HEK293 (cell line): ENCODE measurements around the gene KCNB1.

Experiments used
- CTCF ChIA-PET: fragments of 350-600 bp; formaldehyde crosslinking; extraction: SDS; loops from one replicate; lab custom pipeline; 2021; ENCODE audit warnings: antibody characterized with exemption; lab: Yijun Ruan, JAX
- POLR2A ChIA-PET: fragments of 300-600 bp; formaldehyde crosslinking; extraction: SDS; loops from one replicate; lab custom pipeline; 2020; ENCODE audit warnings: antibody characterized with exemption, inconsistent platforms; lab: Yijun Ruan, JAX
- H3K27ac ChIP-seq: fragments of 200-500 bp; sonication (Bioruptor generic); 2 replicates; pipeline ENCODE4 v1.5.1; 2014; ENCODE audit warnings: low read depth, low read length, control low read depth, inconsistent platforms; ENCODE audit errors: extremely low read depth
- H3K36me3 ChIP-seq, 2 experiments: fragments of 200-500 bp in 1 of 2; sonication (Bioruptor generic) in 1 of 2; 1 replicate in 1 of 2; 2 replicates in 1 of 2; pipeline ENCODE4 v1.5.1; 2014 to 2017; ENCODE audit warnings: inconsistent platforms in 2 of 2, low read length in 2 of 2; ENCODE audit not compliant: control insufficient read depth in 2 of 2, insufficient read depth in 1 of 2
- H3K4me1 ChIP-seq: fragments of 200-500 bp; sonication (Bioruptor generic); 2 replicates; pipeline ENCODE4 v1.5.1; 2014; ENCODE audit warnings: mild to moderate bottlenecking, low read length, inconsistent platforms; ENCODE audit not compliant: control insufficient read depth, insufficient read depth
- H3K4me3 ChIP-seq: 2 replicates; pipeline ENCODE4 v1.5.1; 2011; ENCODE audit warnings: low read depth, mild to moderate bottlenecking, control low read depth, low read length, moderate library complexity
- H3K9me3 ChIP-seq: fragments of 200-500 bp; sonication (Bioruptor generic); 2 replicates; pipeline ENCODE4 v1.5.1; 2014; ENCODE audit warnings: low read depth, low read length, inconsistent platforms; ENCODE audit not compliant: control insufficient read depth, insufficient read depth
- GLI4 ChIP-seq: fragments of 450-650 bp; formaldehyde crosslinking; IDR thresholded peaks from 2 replicates; pipeline ENCODE4 v1.5.1; 2016; ENCODE audit warnings: missing biosample characterization, missing genetic modification characterization
- GLIS1 ChIP-seq: fragments of 450-650 bp; formaldehyde crosslinking; IDR thresholded peaks from 2 replicates; pipeline ENCODE4 v1.5.1; 2016; ENCODE audit warnings: missing biosample characterization, missing genetic modification characterization
- KLF1 ChIP-seq: fragments of 450-650 bp; formaldehyde crosslinking; IDR thresholded peaks from 2 replicates; pipeline ENCODE4 v1.5.1; 2016; ENCODE audit warnings: missing biosample characterization, missing genetic modification characterization
- MYNN ChIP-seq: fragments of 450-650 bp; formaldehyde crosslinking; IDR thresholded peaks from 2 replicates; pipeline ENCODE4 v1.5.1; 2016; ENCODE audit warnings: missing biosample characterization, missing genetic modification characterization, borderline replicate concordance
- RBAK ChIP-seq: fragments of 450-650 bp; formaldehyde crosslinking; IDR thresholded peaks from 2 replicates; pipeline ENCODE4 v1.5.1; 2016; ENCODE audit warnings: missing biosample characterization, missing genetic modification characterization
- ZBTB21 ChIP-seq: fragments of 450-650 bp; formaldehyde crosslinking; IDR thresholded peaks from 2 replicates; pipeline ENCODE4 v1.5.1; 2017; ENCODE audit warnings: missing biosample characterization, missing genetic modification characterization
- ZFP69B ChIP-seq: fragments of 450-650 bp; formaldehyde crosslinking; IDR thresholded peaks from 2 replicates; pipeline ENCODE4 v1.5.1; 2016; ENCODE audit warnings: missing biosample characterization, missing genetic modification characterization
- ZNF114 ChIP-seq: fragments of 450-650 bp; formaldehyde crosslinking; IDR thresholded peaks from 2 replicates; pipeline ENCODE4 v1.5.0; 2017; ENCODE audit warnings: missing biosample characterization, missing genetic modification characterization
- ZNF169 ChIP-seq: fragments of 450-650 bp; formaldehyde crosslinking; IDR thresholded peaks from 2 replicates; pipeline ENCODE4 v1.5.1; 2016; ENCODE audit warnings: missing biosample characterization, missing genetic modification characterization
- ZNF184 ChIP-seq: fragments of 450-650 bp; IDR thresholded peaks from 2 replicates; pipeline ENCODE4 v1.5.1; 2018; ENCODE audit warnings: missing biosample characterization, mild to moderate bottlenecking, missing genetic modification characterization
- ZNF2 ChIP-seq: fragments of 450-650 bp; formaldehyde crosslinking; IDR thresholded peaks from 2 replicates; pipeline ENCODE4 v1.5.1; 2016; ENCODE audit warnings: missing biosample characterization, missing genetic modification characterization
- ZNF24 ChIP-seq: fragments of 450-650 bp; formaldehyde crosslinking; IDR thresholded peaks from 2 replicates; pipeline ENCODE4 v1.5.1; 2016; ENCODE audit warnings: missing biosample characterization, missing genetic modification characterization
- ZNF274 ChIP-seq, 2 experiments: fragments of 200-500 bp in 1 of 2; fragments of 450-650 bp in 1 of 2; sonication (Bioruptor generic) in 1 of 2; formaldehyde crosslinking in 1 of 2; IDR thresholded peaks; 2 replicates each; pipeline versions ENCODE4 v1.5.1 to v1.6.1; 2014 to 2016; ENCODE audit warnings: borderline replicate concordance in 1 of 2, inconsistent platforms in 1 of 2, low read length in 1 of 2, missing biosample characterization in 1 of 2, missing genetic modification characterization in 1 of 2
- ZNF280D ChIP-seq: fragments of 450-650 bp; formaldehyde crosslinking; IDR thresholded peaks from 2 replicates; pipeline ENCODE4 v1.5.1; 2016; ENCODE audit warnings: missing biosample characterization, missing genetic modification characterization
- ZNF341 ChIP-seq: fragments of 450-650 bp; formaldehyde crosslinking; IDR thresholded peaks from 2 replicates; pipeline ENCODE4; 2016; ENCODE audit warnings: low read depth, missing biosample characterization, missing genetic modification characterization
- ZNF391 ChIP-seq: fragments of 450-650 bp; formaldehyde crosslinking; IDR thresholded peaks from 2 replicates; pipeline ENCODE4 v1.5.1; 2016; ENCODE audit warnings: low read depth, missing biosample characterization, missing genetic modification characterization, borderline replicate concordance
- ZNF529 ChIP-seq: fragments of 450-650 bp; formaldehyde crosslinking; IDR thresholded peaks from 2 replicates; pipeline ENCODE4 v1.5.1; 2017; ENCODE audit warnings: missing genetic modification characterization, missing biosample characterization; ENCODE audit not compliant: insufficient replicate concordance
- ZNF558 ChIP-seq: fragments of 450-650 bp; formaldehyde crosslinking; IDR thresholded peaks from 2 replicates; pipeline ENCODE4 v1.5.1; 2016; ENCODE audit warnings: missing biosample characterization, missing genetic modification characterization
- ZNF561 ChIP-seq: fragments of 450-650 bp; IDR thresholded peaks from 2 replicates; pipeline ENCODE4 v1.5.1; 2018; ENCODE audit warnings: missing biosample characterization, missing genetic modification characterization, borderline replicate concordance
- ZNF76 ChIP-seq: fragments of 450-650 bp; formaldehyde crosslinking; IDR thresholded peaks from 2 replicates; pipeline ENCODE4; 2016; ENCODE audit warnings: low read depth, missing biosample characterization, missing genetic modification characterization, borderline replicate concordance
- ZNF776 ChIP-seq: fragments of 450-650 bp; formaldehyde crosslinking; IDR thresholded peaks from 2 replicates; pipeline ENCODE4 v1.5.0; 2017; ENCODE audit warnings: missing biosample characterization, missing genetic modification characterization, borderline replicate concordance
- ZNF843 ChIP-seq: fragments of 450-650 bp; formaldehyde crosslinking; IDR thresholded peaks from 2 replicates; pipeline ENCODE4 v1.5.1; 2016; ENCODE audit warnings: missing biosample characterization, missing genetic modification characterization
- TF ChIP-seq, protein P1 (sequence below): fragments of 450-650 bp; formaldehyde crosslinking; IDR thresholded peaks from 2 replicates; pipeline ENCODE4 v1.5.1; 2016; ENCODE audit warnings: missing biosample characterization, missing genetic modification characterization
- TF ChIP-seq, protein P2 (sequence below): fragments of 450-650 bp; formaldehyde crosslinking; IDR thresholded peaks from 2 replicates; pipeline ENCODE4 v1.5.1; 2016; ENCODE audit warnings: missing biosample characterization, missing genetic modification characterization, borderline replicate concordance
- TF ChIP-seq, protein P3 (sequence below): fragments of 450-650 bp; formaldehyde crosslinking; IDR thresholded peaks from 2 replicates; pipeline ENCODE4 v1.5.1; 2016; ENCODE audit warnings: missing biosample characterization, missing genetic modification characterization

KCNB1 gene

GRCh38 chr20:49420811-49421295 lies 61.6 kb downstream of the KCNB1 start:
- CTCF ChIA-PET: interaction anchor here (0.7 kb wide), 1 partner anchor 114 kb away, joined by 3 read pairs; no protein-coding TSS in a partner anchor
- Histone ChIP-seq H3K4me1 (no peaks in the 10 kb centered on the region), H3K9me3 (no peaks in the 10 kb centered on the region), H3K27ac (no peak overlapping the region), H3K4me3 (no peak overlapping the region), H3K36me3 (no peaks in the 10 kb centered on the region)
- POLR2A ChIA-PET: no interaction called here
- TF ChIP-seq ZNF184 (tag by site-specific recombination): no peak
- TF ChIP-seq ZNF76 (tag by site-specific recombination): no peak
- TF ChIP-seq ZNF169: no peak
- no peak for TF ChIP-seq ZNF2 (tag by site-specific recombination)
- TF ChIP-seq ZNF341 (tag by site-specific recombination): no peak
- no peak for TF ChIP-seq ZNF274 (IDR thresholded peaks at IDR 0.05; ENCODE audit: low read length)
- TF ChIP-seq ZNF274 (tag by site-specific recombination; IDR thresholded peaks at IDR 0.05; ENCODE audit: borderline replicate concordance): no peak
- no peak for TF ChIP-seq MYNN (tag by site-specific recombination)
- TF ChIP-seq, protein P1, sequence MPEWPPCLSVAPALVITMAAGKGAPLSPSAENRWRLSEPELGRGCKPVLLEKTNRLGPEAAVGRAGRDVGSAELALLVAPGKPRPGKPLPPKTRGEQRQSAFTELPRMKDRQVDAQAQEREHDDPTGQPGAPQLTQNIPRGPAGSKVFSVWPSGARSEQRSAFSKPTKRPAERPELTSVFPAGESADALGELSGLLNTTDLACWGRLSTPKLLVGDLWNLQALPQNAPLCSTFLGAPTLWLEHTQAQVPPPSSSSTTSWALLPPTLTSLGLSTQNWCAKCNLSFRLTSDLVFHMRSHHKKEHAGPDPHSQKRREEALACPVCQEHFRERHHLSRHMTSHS (tag by site-specific recombination): no peak
- TF ChIP-seq KLF1 (tag by site-specific recombination): no peak
- TF ChIP-seq, protein P2, sequence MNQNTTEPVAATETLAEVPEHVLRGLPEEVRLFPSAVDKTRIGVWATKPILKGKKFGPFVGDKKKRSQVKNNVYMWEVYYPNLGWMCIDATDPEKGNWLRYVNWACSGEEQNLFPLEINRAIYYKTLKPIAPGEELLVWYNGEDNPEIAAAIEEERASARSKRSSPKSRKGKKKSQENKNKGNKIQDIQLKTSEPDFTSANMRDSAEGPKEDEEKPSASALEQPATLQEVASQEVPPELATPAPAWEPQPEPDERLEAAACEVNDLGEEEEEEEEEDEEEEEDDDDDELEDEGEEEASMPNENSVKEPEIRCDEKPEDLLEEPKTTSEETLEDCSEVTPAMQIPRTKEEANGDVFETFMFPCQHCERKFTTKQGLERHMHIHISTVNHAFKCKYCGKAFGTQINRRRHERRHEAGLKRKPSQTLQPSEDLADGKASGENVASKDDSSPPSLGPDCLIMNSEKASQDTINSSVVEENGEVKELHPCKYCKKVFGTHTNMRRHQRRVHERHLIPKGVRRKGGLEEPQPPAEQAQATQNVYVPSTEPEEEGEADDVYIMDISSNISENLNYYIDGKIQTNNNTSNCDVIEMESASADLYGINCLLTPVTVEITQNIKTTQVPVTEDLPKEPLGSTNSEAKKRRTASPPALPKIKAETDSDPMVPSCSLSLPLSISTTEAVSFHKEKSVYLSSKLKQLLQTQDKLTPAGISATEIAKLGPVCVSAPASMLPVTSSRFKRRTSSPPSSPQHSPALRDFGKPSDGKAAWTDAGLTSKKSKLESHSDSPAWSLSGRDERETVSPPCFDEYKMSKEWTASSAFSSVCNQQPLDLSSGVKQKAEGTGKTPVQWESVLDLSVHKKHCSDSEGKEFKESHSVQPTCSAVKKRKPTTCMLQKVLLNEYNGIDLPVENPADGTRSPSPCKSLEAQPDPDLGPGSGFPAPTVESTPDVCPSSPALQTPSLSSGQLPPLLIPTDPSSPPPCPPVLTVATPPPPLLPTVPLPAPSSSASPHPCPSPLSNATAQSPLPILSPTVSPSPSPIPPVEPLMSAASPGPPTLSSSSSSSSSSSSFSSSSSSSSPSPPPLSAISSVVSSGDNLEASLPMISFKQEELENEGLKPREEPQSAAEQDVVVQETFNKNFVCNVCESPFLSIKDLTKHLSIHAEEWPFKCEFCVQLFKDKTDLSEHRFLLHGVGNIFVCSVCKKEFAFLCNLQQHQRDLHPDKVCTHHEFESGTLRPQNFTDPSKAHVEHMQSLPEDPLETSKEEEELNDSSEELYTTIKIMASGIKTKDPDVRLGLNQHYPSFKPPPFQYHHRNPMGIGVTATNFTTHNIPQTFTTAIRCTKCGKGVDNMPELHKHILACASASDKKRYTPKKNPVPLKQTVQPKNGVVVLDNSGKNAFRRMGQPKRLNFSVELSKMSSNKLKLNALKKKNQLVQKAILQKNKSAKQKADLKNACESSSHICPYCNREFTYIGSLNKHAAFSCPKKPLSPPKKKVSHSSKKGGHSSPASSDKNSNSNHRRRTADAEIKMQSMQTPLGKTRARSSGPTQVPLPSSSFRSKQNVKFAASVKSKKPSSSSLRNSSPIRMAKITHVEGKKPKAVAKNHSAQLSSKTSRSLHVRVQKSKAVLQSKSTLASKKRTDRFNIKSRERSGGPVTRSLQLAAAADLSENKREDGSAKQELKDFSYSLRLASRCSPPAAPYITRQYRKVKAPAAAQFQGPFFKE (tag by site-specific recombination): no peak
- TF ChIP-seq GLI4: no peak
- TF ChIP-seq ZNF561 (tag by site-specific recombination): no peak
- TF ChIP-seq, protein P3, sequence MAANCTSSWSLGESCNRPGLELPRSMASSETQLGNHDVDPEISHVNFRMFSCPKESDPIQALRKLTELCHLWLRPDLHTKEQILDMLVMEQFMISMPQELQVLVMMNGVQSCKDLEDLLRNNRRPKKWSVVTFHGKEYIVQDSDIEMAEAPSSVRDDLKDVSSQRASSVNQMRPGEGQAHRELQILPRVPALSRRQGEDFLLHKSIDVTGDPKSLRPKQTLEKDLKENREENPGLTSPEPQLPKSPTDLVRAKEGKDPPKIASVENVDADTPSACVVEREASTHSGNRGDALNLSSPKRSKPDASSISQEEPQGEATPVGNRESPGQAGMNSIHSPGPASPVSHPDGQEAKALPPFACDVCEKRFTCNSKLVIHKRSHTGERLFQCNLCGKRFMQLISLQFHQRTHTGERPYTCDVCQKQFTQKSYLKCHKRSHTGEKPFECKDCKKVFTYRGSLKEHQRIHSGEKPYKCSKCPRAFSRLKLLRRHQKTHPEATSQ (tag by site-specific recombination): no peak
- TF ChIP-seq ZNF391: no peak

GRCh38 chr20:49420292-49420691 lies 62.2 kb downstream of the KCNB1 start:
- ChIA-PET POLR2A (no interaction called here), CTCF (interaction anchor here (0.6 to 0.7 kb wide), 3 partner anchors 16 to 114 kb away, joined by 3 to 4 read pairs (median 3); no protein-coding TSS in a partner anchor)
- Histone ChIP-seq H3K4me1 (no peaks in the 10 kb centered on the region), H3K9me3 (no peaks in the 10 kb centered on the region), H3K4me3 (no peak overlapping the region), H3K36me3 (no peaks in the 10 kb centered on the region), H3K27ac (no peak overlapping the region)
- TF ChIP-seq ZNF280D (tag by site-specific recombination): no peak
- no peak for TF ChIP-seq ZNF24
- no peak for TF ChIP-seq ZNF114
- TF ChIP-seq ZNF2 (tag by site-specific recombination): no peak
- TF ChIP-seq ZFP69B: no peak
- no peak for TF ChIP-seq ZBTB21 (tag by site-specific recombination)
- TF ChIP-seq ZNF558: no peak
- no peak for TF ChIP-seq ZNF776 (tag by site-specific recombination)
- no peak for TF ChIP-seq ZNF843 (tag by site-specific recombination)
- no peak for TF ChIP-seq RBAK
- TF ChIP-seq GLIS1 (tag by site-specific recombination): no peak
- TF ChIP-seq ZNF529 (tag by site-specific recombination): no peak
